NCI-H526 (cell line): Measurements from ENCODE around the gene ZNF219.

ENCODE experiments used
- DNase-seq, 2 experiments: peaks; one replicate each; lab custom pipeline; 2025; lab: John Stamatoyannopoulos, UW

ZNF219 gene

DNA sequence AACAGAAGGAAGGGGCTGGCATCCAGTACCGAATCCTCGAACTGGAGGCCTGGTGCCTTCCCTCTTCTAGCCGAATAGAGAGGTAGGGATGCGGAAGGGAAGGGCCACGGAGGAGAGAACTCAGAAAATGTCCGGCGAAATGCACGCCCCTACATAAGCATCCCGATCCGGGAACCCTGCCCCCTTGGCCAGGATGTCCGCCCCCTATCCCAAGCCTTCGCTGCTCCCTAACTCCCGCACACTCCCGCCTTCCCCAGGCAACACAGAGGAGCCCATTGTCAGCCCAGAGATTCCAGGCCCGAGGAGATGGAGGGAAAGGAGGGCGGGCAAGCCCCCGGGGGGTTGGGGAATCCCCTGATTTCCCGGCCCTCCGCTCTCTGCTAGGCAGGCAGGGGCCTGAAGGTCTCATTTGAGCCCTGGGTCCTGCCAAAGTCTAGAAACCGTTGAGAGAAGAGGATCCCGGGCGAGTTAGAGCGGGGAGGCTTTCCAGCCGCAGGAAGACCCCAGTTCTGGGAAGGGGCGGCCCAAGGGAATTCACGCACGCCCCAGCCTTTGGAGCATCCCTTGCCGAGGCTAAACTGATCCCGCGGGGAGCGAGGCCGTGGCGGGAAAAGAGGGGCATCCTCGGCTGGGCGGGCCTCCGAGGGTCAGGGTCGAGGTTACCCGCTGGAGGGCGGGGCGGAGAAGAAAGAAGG lies 28.9 kb downstream of the ZNF219 start:
- peak in 1 of 2 experiments; percentile 66 for DNase-seq

DNA sequence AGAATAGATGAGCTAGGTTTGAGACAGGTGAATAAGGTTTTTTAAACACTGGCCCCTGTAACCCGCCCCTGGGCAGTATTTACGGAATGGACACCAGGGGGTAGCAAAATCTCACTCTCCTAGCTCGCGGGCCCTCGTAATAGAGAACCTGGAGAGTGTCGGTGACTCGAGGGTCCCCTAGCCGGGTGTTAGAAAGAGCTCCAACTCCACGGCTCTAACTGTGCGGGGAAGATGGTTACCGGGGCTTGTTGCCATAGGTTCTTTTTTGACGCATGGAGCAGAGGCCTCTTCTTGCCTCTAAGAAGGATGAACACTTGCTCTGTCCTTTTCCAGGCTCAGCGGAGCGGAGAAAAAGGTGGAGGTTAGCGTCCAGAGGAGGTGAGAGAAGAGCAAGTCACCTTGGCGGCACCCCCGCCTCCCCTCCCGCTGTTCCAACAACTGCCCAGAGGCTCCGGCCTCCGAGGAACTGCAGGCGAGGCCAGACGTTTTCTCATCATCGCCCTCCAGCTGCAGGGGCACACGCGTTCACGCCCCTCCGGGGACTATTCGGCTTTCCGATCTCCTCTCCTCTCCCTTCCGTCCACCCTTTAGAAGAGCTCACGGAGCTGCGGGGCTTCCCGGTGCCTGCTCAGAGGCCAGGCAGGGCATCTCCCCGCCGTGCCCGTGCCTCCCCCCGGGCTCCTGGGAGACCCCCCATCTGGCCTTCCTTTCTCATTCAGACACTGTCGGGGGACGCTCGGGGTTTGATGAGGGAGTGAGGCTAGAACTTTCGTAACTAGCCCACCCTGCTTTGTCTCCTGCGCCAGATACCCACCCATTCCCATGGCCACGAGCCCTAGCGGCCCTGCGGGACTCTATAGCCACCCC lies 29.7 kb downstream of the ZNF219 start:
- DNase-seq: peak; percentile 30 to 81

- DNase-seq: peak in 1 of 2 experiments; percentile 29
These were observed 31.5 kb downstream of the ZNF219 start for GRCh38 chr14:21066882-21067502.

DNA sequence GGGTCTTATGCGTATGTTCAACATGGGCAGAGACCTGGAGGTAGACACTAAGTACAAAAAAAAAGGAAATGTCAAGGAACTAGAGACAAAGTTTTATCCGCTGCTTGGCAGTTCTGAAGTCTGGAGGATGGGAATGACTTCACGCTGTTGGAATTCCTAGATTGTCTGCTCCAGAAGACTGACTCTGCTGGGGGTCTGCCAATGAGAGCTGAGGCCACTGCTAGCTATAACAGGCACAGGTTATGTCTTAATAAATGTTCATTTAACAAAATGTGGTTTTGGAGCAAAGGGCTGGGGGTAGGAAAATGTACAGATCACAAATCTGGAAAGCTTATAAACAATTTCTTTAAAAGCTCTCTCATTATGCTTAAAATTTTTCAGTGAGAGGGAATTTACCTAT lies 35.0 kb downstream of the ZNF219 start:
- DNase-seq: no peak

- DNase-seq: no peak
These were observed 37.1 kb downstream of the ZNF219 start for GRCh38 chr14:21061347-21061668.

DNA sequence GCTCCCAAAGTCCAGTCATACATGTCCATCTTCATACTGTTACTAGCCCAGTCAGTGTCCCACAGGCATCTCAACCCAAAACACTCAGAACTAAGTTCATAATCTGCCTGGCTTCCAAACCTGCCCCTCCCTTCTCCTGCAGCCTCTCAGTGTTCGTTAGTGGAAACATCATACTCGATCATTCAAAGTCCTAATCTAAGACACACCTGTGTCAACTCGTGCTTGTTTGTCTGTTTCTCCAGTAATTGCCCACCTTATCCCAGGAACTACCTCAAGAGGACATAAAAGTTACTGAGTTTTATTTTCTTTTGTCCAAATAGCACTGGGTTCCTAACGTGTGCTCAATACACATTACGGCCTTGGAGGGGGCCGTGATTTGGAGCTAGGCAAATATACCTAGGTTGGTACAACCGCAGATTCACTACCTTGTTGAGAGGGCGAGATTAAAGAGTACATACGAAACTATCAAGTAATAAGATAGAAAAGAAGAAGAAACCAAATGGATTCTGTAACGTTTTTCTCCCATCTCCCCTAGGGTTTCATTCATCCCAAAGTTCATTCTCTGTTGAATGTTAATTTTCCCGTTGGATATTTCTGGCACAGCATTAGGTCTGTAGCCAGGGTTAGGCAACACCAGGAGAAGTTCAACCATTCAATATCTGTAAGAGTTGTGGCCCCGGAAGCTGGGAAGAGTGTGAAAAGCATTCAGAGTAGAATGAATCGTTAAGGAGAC lies 37.7 kb downstream of the ZNF219 start:
- DNase-seq: no peak

GRCh38 chr14:21059842-21060613 lies 38.4 kb downstream of the ZNF219 start:
- no peak for DNase-seq

DNA sequence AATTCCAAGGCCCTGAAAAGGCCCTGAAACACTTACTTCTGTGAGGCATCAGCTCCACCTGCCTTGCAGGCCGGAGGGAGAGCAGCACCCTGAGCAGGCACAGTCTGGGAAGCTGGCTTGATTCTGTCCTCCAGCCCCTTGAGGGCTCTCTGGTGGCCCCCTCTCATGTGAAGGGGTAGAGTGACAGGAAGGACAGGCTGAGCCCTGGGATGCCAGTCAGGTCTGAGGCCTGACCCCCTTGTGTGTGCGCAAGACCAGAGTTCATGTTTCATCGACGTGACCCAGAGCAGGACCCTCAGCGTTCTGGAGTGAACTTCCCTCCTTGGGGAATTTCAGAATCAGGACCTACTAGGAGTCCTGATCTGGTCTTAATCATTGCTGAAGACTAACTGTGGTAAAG lies 39.6 kb downstream of the ZNF219 start:
- no peak for DNase-seq

DNA sequence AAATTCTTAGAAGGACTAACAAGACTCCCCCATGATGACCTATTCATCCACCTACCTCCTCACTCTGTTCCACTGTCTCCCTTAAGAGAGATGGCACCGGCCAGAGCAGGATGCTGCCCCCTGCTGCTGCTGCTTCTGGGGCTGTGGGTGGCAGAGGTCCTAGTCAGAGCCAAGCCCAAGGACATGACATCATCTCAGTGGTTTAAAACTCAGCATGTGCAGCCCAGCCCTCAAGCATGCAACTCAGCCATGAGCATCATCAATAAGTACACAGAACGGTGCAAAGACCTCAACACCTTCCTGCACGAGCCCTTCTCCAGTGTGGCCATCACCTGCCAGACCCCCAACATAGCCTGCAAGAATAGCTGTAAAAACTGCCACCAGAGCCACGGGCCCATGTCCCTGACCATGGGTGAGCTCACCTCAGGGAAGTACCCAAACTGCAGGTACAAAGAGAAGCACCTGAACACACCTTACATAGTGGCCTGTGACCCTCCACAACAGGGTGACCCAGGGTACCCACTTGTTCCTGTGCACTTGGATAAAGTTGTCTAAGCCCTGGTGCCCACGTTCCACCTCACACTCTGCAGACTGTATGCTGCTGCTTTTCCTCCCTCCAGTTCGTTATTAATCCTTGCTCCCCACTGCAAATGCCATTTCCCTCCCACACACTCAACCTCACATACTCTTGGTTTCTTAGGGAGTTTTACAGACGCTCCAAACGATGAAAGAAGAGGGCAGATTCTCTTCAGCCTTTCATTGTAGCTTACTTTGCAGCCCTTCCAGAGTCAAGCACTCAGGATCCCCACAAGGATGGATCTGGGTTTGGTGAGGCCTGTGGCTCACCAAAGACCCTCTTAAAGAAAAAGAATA lies 40.4 kb downstream of the ZNF219 start, which contains the start of gene RNASE8:
RNASE8 (plus strand) TSS at position 20 of the 873 bp plus-strand sequence; CDS start at position 91, 71 bp downstream.
- no peak for DNase-seq

DNA sequence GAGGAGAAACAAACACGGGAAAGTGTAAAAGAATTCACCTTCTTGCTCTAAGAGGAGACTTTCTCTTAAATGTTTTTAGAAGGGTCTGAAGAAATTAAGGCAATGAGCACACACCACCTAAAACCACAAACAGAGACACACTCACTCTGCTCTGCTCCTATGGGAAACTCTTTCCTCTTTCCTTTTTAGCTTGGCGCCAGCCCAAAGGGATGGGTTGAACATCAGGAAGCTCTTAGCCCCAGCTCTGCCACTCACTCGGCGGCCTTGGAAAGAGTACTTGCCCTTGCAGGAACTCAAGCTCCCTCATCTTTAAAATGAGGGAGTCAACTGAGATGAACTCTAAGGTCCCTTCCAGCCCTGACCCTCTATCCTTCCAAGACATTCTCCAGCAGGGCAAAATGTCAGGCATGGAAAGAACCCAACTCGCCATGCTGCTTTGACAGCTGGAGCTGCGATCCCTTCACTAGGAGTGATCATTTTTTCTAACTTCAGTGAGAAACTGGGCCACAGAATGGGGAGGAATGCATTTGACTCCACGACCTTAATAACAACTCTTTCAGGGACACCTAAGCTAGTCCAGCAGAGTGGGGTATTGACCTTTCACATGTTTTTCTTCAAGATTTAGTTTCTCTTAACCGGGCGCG lies 41.8 kb downstream of the ZNF219 start:
- DNase-seq: no peak

DNA sequence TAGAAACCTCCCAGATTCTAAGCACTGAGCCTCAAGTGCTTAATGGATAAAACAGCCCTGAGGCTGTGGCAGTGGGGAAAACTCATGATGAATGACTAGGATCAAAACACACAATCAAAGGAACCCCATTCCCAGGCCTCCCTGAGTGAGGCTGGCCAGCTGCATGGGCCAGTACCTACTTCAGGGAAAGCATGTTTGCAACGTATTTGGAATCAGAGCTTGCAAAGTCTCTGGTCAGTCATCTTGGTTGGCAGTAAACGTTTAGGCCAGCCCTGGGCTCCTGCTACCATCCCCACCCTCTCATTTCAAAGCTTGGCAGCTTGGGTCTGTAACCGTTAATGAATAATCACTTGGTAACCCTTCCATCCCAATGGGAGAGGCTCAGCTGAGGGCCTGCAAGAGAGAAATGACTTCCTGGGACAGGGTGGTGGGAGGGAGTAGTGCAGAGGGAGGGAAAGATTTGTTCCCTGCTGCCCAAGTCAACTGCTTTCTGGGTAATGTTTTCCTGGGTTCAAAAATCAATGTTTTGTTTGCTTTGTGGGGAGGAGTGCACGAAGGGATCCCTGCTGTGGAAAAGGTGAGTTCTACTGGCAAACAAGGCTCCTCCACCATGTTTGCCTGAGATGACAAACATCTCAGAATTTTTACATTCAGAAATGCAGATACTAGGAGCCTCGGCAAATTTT lies 42.9 kb downstream of the ZNF219 start:
- DNase-seq: no peak

- no peak for DNase-seq
These were observed 43.7 kb downstream of the ZNF219 start for GRCh38 chr14:21054768-21055145.

GRCh38 chr14:21054123-21054767 lies 44.2 kb downstream of the ZNF219 start:
- no peak for DNase-seq

GRCh38 chr14:21053184-21054122 lies 45.0 kb downstream of the ZNF219 start:
- no peak for DNase-seq

GRCh38 chr14:21050597-21050996 lies 47.9 kb downstream of the ZNF219 start:
- DNase-seq: no peak

DNA sequence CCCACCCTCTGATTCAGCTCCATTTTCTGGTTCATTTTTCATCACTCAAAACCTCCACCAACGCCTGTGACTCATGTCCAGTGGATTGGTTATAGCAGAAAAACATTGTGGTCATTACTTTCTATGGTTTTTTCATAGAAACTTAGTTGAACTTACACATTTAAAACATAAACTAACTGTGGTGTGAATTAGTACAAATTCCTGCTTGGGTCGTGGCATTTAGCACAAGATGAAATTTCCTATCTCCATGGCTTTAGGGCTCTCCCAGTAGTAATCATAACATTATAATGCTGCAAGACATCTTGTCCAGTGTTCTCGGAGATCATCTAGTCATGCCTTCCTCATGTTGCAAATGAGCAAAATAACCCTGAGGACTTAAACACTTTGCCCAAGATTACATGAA lies 49.2 kb downstream of the ZNF219 start:
- DNase-seq: no peak

GRCh38 chr14:21048638-21049037 lies 49.8 kb downstream of the ZNF219 start:
- no peak for DNase-seq

DNA sequence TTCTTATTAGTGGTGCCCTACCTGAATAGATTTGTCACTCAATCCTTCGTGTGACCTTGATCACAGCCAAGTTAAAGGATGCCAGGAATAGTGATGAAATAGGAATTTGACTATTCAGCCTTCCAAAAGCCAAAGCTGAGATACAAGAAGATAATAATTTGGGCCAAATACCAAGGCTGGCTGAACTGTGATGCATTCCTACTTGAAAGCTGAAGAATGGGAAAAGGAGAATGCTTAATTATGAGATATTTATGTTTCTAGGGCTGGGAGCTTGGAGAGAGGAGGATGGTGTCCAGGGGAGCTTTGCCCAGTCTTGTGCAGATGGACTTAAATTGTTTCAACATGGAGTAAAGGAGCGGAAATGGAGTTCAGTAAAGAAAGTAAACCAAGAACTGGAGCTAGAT lies 51.1 kb downstream of the ZNF219 start:
- no peak for DNase-seq
